ENCODE data around the gene IL32. TPM values are rescaled to one million over a fixed set of nuclear protein-coding genes. Genes with fewer than 3 reads are reported as not detected.

The IL32 gene
- total RNA-seq, 1 experiment from 2014 or later, result 4.7 TPM

DNA sequence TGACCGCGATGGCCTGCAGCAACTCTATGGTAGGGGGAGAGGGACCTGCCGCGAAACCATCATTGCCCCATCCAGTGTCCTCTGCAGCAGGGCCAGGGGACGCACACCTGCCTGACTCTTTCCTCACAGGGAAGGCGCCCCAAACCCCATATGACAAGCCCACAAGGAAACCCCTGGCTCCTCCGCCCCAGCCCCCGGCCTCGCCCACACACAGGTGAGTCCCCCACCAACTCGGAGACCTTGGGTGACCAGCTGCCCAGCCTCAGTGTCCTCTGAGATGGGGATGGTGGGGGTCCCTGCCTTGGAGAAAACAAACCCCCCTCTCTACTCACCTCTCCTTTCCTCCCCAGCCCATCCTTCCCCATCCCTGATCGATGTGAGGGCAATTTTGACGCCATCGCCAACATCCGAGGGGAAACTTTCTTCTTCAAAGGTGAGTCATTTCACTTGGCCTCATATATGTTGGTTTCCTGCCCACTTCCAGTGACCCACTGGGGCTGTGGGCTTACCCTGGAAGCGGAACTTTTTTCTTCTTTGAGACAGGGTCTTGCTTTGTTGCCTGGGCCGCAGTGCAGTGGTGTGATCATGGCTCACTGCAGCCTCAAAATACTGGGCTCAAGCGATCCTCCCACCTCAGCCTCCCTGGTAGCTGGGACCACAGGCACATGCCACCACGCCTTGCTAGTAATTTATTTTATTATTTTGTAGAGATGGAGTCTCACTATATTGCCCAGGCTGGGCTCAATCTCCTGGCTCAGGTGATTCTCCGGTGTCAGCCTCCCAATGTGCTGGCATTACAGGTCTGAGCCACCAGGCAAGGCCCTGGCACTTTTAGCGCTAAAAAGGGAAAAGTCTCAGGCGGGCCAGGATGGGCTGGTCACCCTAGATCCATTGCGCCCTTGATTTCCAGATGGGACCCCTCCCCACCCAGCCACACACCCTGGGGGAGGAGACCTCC lies 8.0 kb upstream of the IL32 start:
- Mint-ChIP-seq H3K27ac (no peak overlapping the region), H3K9me3 (0 out of 2 replicates have a peak, but pooled peaks cover 1% of the 10 kb centered on the region), H3K4me1 (peaks cover 26% of the 10 kb centered on the region), H3K36me3 (peaks cover 7% of the 10 kb centered on the region), H3K4me3 (peak overlapping the region; percentile 20; the same call in 1 of the 2 replicates), H3K27me3 (ENCODE audit: low read depth) (peaks cover 3% of the 10 kb centered on the region; the same call in 1 of the 2 replicates)
- TF ChIP-seq E2F1 (CRISPR knock-in tag; IDR thresholded peaks at IDR 0.05) (no peak), ZNF121 (CRISPR knock-in tag; IDR thresholded peaks at IDR 0.05) (peak; percentile 55)
- ATAC-seq (no peak), DNase-seq (ENCODE audit: low spot score) (no peak)
- ChIA-PET POLR2A (interaction anchor here (1.3 to 3.2 kb wide), 5 partner anchors 26 to 54 kb away, joined by 5 to 29 read pairs (median 8); partner anchors contain the start of gene ZSCAN10), CTCF (interaction anchor here (0.9 to 3.6 kb wide), 26 partner anchors 8 to 117 kb away, joined by 3 to 109 read pairs (median 19); partner anchors contain the start of genes BICDL2, KREMEN2, MMP25 and PAQR4)

GRCh38 chr16:3058139-3059030 lies 7.1 kb upstream of the IL32 start:
- peak overlapping the region; percentile 76 for H3K4me3 Mint-ChIP-seq
- H3K36me3 Mint-ChIP-seq, result peaks cover 6% of the 10 kb centered on the region; the same call in 1 of the 2 replicates
- ChIA-PET CTCF (interaction anchor here (0.5 to 3.6 kb wide), 54 partner anchors 9 to 596 kb away, joined by 3 to 109 read pairs (median 5); partner anchors contain the start of genes BICDL2, CLDN6, HCFC1R1 and KREMEN2), POLR2A (interaction anchor here (0.9 to 3.2 kb wide), 10 partner anchors 12 to 71 kb away, joined by 3 to 29 read pairs (median 6); partner anchors contain the start of genes CLDN9, HCFC1R1, MMP25 and ZSCAN10)
- peaks cover 26% of the 10 kb centered on the region for H3K4me1 Mint-ChIP-seq
- ATAC-seq, result peak; percentile 72
- TF ChIP-seq, protein P1, sequence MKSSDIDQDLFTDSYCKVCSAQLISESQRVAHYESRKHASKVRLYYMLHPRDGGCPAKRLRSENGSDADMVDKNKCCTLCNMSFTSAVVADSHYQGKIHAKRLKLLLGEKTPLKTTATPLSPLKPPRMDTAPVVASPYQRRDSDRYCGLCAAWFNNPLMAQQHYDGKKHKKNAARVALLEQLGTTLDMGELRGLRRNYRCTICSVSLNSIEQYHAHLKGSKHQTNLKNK (CRISPR knock-in tag; IDR thresholded peaks at IDR 0.05), result no peak
- TF ChIP-seq ZNF232 (CRISPR knock-in tag; IDR thresholded peaks at IDR 0.05) (0 out of 2 replicates have a peak, but pooled peaks have one; percentile 4), HMGXB4 (CRISPR knock-in tag; IDR thresholded peaks at IDR 0.05) (peak; percentile 74), GRHL2 (CRISPR knock-in tag; IDR thresholded peaks at IDR 0.05; ENCODE audit: insufficient replicate concordance, severe bottlenecking) (no peak), FOXP4 (CRISPR knock-in tag; IDR thresholded peaks at IDR 0.05) (0 out of 2 replicates have a peak, but pooled peaks have one; percentile 64)
- peak; percentile 76 for DNase-seq (ENCODE audit: low spot score)
- H3K27ac Mint-ChIP-seq, result no peak overlapping the region
- peaks cover 3% of the 10 kb centered on the region; the same call in 1 of the 2 replicates for H3K27me3 Mint-ChIP-seq (ENCODE audit: low read depth)
- no peaks in the 10 kb centered on the region for H3K9me3 Mint-ChIP-seq

GRCh38 chr16:3059041-3059722 lies 6.3 kb upstream of the IL32 start:
- no peaks in the 10 kb centered on the region for H3K9me3 Mint-ChIP-seq
- ChIA-PET CTCF (interaction anchor here (0.6 to 3.6 kb wide), 54 partner anchors 9 to 205 kb away, joined by 3 to 109 read pairs (median 5); partner anchors contain the start of genes BICDL2, CLDN6, HCFC1R1 and KREMEN2), POLR2A (interaction anchor here (0.9 to 3.2 kb wide), 12 partner anchors 13 to 70 kb away, joined by 3 to 29 read pairs (median 6); partner anchors contain the start of genes CLDN9, HCFC1R1, MMP25 and TNFRSF12A)
- no peaks in the 10 kb centered on the region for H3K36me3 Mint-ChIP-seq
- ATAC-seq (peak; percentile 79), DNase-seq (ENCODE audit: low spot score) (peak; percentile 94)
- peaks cover 28% of the 10 kb centered on the region for H3K4me1 Mint-ChIP-seq
- H3K4me3 Mint-ChIP-seq, result peak overlapping the region; percentile 76
- peaks cover 3% of the 10 kb centered on the region; the same call in 1 of the 2 replicates for H3K27me3 Mint-ChIP-seq (ENCODE audit: low read depth)
- peak overlapping the region; percentile 79; the same call in 1 of the 2 replicates for H3K27ac Mint-ChIP-seq
- TF ChIP-seq E2F5 (CRISPR knock-in tag; IDR thresholded peaks at IDR 0.05), result peak; percentile 86
- TF ChIP-seq, protein P2, sequence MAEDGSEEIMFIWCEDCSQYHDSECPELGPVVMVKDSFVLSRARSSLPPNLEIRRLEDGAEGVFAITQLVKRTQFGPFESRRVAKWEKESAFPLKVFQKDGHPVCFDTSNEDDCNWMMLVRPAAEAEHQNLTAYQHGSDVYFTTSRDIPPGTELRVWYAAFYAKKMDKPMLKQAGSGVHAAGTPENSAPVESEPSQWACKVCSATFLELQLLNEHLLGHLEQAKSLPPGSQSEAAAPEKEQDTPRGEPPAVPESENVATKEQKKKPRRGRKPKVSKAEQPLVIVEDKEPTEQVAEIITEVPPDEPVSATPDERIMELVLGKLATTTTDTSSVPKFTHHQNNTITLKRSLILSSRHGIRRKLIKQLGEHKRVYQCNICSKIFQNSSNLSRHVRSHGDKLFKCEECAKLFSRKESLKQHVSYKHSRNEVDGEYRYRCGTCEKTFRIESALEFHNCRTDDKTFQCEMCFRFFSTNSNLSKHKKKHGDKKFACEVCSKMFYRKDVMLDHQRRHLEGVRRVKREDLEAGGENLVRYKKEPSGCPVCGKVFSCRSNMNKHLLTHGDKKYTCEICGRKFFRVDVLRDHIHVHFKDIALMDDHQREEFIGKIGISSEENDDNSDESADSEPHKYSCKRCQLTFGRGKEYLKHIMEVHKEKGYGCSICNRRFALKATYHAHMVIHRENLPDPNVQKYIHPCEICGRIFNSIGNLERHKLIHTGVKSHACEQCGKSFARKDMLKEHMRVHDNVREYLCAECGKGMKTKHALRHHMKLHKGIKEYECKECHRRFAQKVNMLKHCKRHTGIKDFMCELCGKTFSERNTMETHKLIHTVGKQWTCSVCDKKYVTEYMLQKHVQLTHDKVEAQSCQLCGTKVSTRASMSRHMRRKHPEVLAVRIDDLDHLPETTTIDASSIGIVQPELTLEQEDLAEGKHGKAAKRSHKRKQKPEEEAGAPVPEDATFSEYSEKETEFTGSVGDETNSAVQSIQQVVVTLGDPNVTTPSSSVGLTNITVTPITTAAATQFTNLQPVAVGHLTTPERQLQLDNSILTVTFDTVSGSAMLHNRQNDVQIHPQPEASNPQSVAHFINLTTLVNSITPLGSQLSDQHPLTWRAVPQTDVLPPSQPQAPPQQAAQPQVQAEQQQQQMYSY (CRISPR knock-in tag; IDR thresholded peaks at IDR 0.05), result peak; percentile 22; the same call in 1 of the 2 replicates
- peak; percentile 66; the same call in 1 of the 2 replicates for TF ChIP-seq CREM (CRISPR knock-in tag; IDR thresholded peaks at IDR 0.05)
- TF ChIP-seq HMGXB4 (CRISPR knock-in tag; IDR thresholded peaks at IDR 0.05), result peak; percentile 99; the same call in 1 of the 2 replicates
- TF ChIP-seq NR2C2 (CRISPR knock-in tag; IDR thresholded peaks at IDR 0.05), result no peak

Data from WTC11 (cell line).